GM18511 (cell line): ENCODE measurements around the gene CHIC2.
"Not testable (repeated sequence)": the region's sequence is repeated elsewhere in the genome, so short reads cannot be mapped to it uniquely, and the experiment has no call there.

Source experiments
- ATAC-seq: cut with Tn5 transposase; IDR thresholded peaks from one replicate; pipeline ENCODE4 v1.9.1; 2021; ENCODE audit warnings: mild to moderate bottlenecking, moderate library complexity; ENCODE audit not compliant: unreplicated experiment

Gene CHIC2

GRCh38 chr4:54061873-54062272 is 2.5 kb downstream of the CHIC2 start:
- ATAC-seq, result no peak

GRCh38 chr4:54061067-54061466 is 3.3 kb downstream of the CHIC2 start:
- no peak for ATAC-seq

- no peak for ATAC-seq
These were observed 4.3 kb downstream of the CHIC2 start for GRCh38 chr4:54060116-54060515.

GRCh38 chr4:54058171-54058570 is 6.2 kb downstream of the CHIC2 start:
- peak; percentile 64 for ATAC-seq

- ATAC-seq, result no peak
These were observed 8.0 kb downstream of the CHIC2 start for GRCh38 chr4:54056360-54056759.

- ATAC-seq, result no peak
These were observed 8.9 kb downstream of the CHIC2 start for GRCh38 chr4:54055494-54055893.

- no peak for ATAC-seq
These were observed 9.9 kb downstream of the CHIC2 start for GRCh38 chr4:54054501-54054900.

- not testable (repeated sequence) for ATAC-seq
These were observed 11.1 kb downstream of the CHIC2 start for GRCh38 chr4:54053322-54053721.

GRCh38 chr4:54050214-54050904 is 14.0 kb downstream of the CHIC2 start:
- ATAC-seq, result no peak

GRCh38 chr4:54043630-54044029 is 20.8 kb downstream of the CHIC2 start:
- not testable (repeated sequence) for ATAC-seq

GRCh38 chr4:54041933-54042332 is 22.5 kb downstream of the CHIC2 start:
- no peak for ATAC-seq

GRCh38 chr4:54041100-54041499 is 23.3 kb downstream of the CHIC2 start:
- no peak for ATAC-seq

GRCh38 chr4:54038056-54038455 is 26.3 kb downstream of the CHIC2 start:
- ATAC-seq, result no peak

GRCh38 chr4:54036184-54036583 is 28.2 kb downstream of the CHIC2 start:
- no peak for ATAC-seq

- no peak for ATAC-seq
These were observed 31.8 kb downstream of the CHIC2 start for GRCh38 chr4:54032558-54033135.

GRCh38 chr4:54027311-54027710 is 37.1 kb downstream of the CHIC2 start:
- no peak for ATAC-seq

GRCh38 chr4:54025582-54025981 is 38.8 kb downstream of the CHIC2 start:
- no peak for ATAC-seq

GRCh38 chr4:54023019-54023418 is 41.4 kb downstream of the CHIC2 start:
- not testable (repeated sequence) for ATAC-seq

- ATAC-seq, result no peak
These were observed 46.4 kb downstream of the CHIC2 start for GRCh38 chr4:54017974-54018373.

GRCh38 chr4:54017308-54017707 is 47.1 kb downstream of the CHIC2 start:
- ATAC-seq, result no peak

GRCh38 chr4:54016504-54016903 is 47.9 kb downstream of the CHIC2 start:
- no peak for ATAC-seq

GRCh38 chr4:54015423-54016030 is 48.9 kb downstream of the CHIC2 start:
- ATAC-seq, result no peak
